ENCODE results near the gene HSPB1.

GRCh38 chr7:76333511-76334101 is 31.1 kb downstream of the HSPB1 start:
- TF ChIP-seq CTCF (IDR thresholded peaks at IDR 0.05) (no peak), POLR2AphosphoS5 (IDR thresholded peaks at IDR 0.05) (peak in 2 of 3 donors; percentile 9 to 54), POLR2A (IDR thresholded peaks at IDR 0.05) (no peak)
